RWPE2 (cell line): Measurements from ENCODE around the gene ELAVL1.
"Not testable (repeated sequence)": the region's sequence is repeated elsewhere in the genome, so short reads cannot be mapped to it uniquely, and the experiment has no call there.

ENCODE experiments used
- ATAC-seq: fragments of 200-7000 bp; cut with Tn5 transposase; 3 replicates; pipeline ENCODE4 v1.9.1; 2021; ENCODE audit warnings: low read depth
- DNase-seq: peaks from one replicate; pipeline ENCODE4 v3.0.0-alpha.2; 2020; ENCODE audit warnings: low spot score
- H3K27ac ChIP-seq: fragments of 450-650 bp; 2 replicates; pipeline ENCODE4 v1.5.1; 2017; ENCODE audit warnings: mild to moderate bottlenecking; ENCODE audit not compliant: poor library complexity, severe bottlenecking
- H3K27me3 ChIP-seq: fragments of 250-450 bp; sonication (Bioruptor Pico); 2 replicates; pipeline ENCODE4 v1.5.1; 2021; ENCODE audit warnings: mild to moderate bottlenecking, moderate library complexity; ENCODE audit not compliant: insufficient read depth, poor library complexity, severe bottlenecking
- H3K36me3 ChIP-seq: fragments of 250-450 bp; sonication (Bioruptor Pico); 2 replicates; pipeline ENCODE4 v1.5.1; 2020; ENCODE audit warnings: low read depth, mild to moderate bottlenecking, moderate library complexity
- H3K4me1 ChIP-seq: fragments of 250-450 bp; sonication (Bioruptor Pico); 2 replicates; pipeline ENCODE4 v1.5.1; 2021; ENCODE audit warnings: mild to moderate bottlenecking, moderate library complexity; ENCODE audit not compliant: insufficient read depth, poor library complexity, severe bottlenecking
- H3K4me3 ChIP-seq: fragments of 250-450 bp; sonication (Bioruptor Pico); 2 replicates; pipeline ENCODE4 v1.5.1; 2021; ENCODE audit warnings: mild to moderate bottlenecking, moderate library complexity; ENCODE audit not compliant: severe bottlenecking
- H3K9me3 ChIP-seq: fragments of 250-450 bp; sonication (Bioruptor Pico); 2 replicates; pipeline ENCODE4 v1.5.1; 2021; ENCODE audit warnings: mild to moderate bottlenecking, moderate library complexity; ENCODE audit not compliant: severe bottlenecking
- CTCF ChIP-seq: fragments of 450-650 bp; IDR thresholded peaks from one replicate; pipeline ENCODE4 v1.5.1; 2017; ENCODE audit warnings: mild to moderate bottlenecking, moderate library complexity; ENCODE audit not compliant: poor library complexity, severe bottlenecking

The ELAVL1 gene

DNA sequence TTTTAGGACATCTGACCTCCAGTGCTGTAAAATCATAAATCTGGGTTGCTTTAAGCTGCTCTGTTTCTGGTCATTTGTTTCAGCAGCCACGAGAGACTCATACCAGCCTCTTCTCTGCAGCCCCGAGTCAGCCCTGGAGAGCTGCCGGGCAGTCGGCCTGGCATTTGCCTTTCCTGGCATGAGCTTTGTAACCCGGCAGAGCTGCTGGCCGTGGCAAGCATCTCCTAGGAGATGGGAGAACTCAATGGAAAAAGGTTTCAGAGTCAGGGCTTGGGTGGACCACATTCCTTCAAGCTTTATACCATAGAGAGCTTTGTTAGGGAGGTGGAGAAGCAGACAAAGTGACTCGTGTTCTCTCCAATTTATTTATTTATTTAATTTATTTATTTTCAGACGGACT lies 25.5 kb upstream of the ELAVL1 start:
- no peaks in the 10 kb centered on the region for H3K36me3 ChIP-seq
- H3K4me3 ChIP-seq = no peak overlapping the region
- H3K27ac ChIP-seq = no peak overlapping the region
- ATAC-seq = no peak
- H3K9me3 ChIP-seq = no peaks in the 10 kb centered on the region
- H3K4me1 ChIP-seq = no peaks in the 10 kb centered on the region
- no peak for TF ChIP-seq CTCF
- H3K27me3 ChIP-seq = no peaks in the 10 kb centered on the region
- DNase-seq = no peak

DNA sequence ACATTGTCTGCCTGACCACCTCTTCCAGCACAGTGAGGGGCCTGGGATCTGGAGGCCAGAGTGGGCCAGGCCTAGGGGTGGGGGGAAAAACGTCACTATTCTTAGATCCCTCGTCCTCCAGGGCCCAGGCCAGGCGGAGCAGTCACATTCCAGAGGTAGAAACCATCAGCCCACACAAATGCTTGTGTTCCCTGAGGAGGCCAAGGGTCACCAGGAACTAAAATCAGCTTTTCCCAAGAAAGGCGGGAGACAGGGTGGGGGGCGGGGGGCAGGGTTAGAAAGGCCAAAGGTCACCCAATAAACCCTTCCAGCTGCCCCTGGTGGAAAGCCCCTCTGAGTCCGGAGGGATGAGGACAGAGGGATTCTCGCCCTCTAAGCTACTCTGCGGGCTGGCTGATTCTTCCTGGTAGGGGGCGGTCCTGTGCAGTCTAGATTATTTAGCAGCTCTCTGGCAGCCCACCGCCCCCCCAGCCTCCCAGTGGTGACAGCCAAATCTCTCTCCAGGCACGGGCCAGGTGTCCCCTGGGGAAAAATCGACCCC lies 23.6 kb upstream of the ELAVL1 start:
- Histone ChIP-seq H3K27me3 (no peaks in the 10 kb centered on the region), H3K4me1 (no peaks in the 10 kb centered on the region), H3K9me3 (no peaks in the 10 kb centered on the region), H3K4me3 (no peak overlapping the region), H3K27ac (no peak overlapping the region), H3K36me3 (no peaks in the 10 kb centered on the region)
- DNase-seq = no peak
- no peak for TF ChIP-seq CTCF
- no peak for ATAC-seq

- H3K4me1 ChIP-seq = no peaks in the 10 kb centered on the region
- H3K9me3 ChIP-seq = no peaks in the 10 kb centered on the region
- no peak overlapping the region for H3K4me3 ChIP-seq
- H3K27me3 ChIP-seq = no peaks in the 10 kb centered on the region
- no peak overlapping the region for H3K27ac ChIP-seq
- H3K36me3 ChIP-seq = no peaks in the 10 kb centered on the region
- ATAC-seq = no peak
- TF ChIP-seq CTCF = no peak
- no peak for DNase-seq
Measured at GRCh38 chr19:8025316-8025715, 19.9 kb upstream of the ELAVL1 start.

DNA sequence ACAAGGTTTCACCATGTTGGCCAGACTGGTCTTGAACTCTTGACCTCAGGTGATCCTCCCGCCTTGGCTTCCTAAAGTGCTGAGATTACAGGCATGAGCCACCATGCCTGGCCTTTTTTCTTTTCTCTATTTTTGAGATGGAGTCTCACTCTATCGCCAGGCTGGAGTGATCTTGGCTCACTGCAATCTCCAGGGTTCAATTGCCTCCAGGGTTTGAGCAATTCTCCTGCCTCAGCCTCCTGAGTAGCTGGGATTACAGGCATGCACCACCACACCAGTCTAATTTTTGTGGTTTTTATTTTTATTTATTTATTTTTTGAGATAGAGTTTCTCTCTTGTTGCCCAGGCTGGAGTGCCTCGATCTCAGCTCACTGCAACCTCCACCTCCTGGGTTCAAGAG lies 18.8 kb upstream of the ELAVL1 start:
- not testable (repeated sequence) for H3K36me3 ChIP-seq, H3K9me3 ChIP-seq, ATAC-seq, H3K27me3 ChIP-seq, H3K27ac ChIP-seq, H3K4me3 ChIP-seq, DNase-seq, H3K4me1 ChIP-seq

GRCh38 chr19:8023371-8023770 lies 17.9 kb upstream of the ELAVL1 start:
- Histone ChIP-seq H3K4me3 (no peak overlapping the region), H3K4me1 (no peaks in the 10 kb centered on the region), H3K27ac (no peak overlapping the region), H3K27me3 (no peaks in the 10 kb centered on the region), H3K36me3 (no peaks in the 10 kb centered on the region), H3K9me3 (no peaks in the 10 kb centered on the region)
- ATAC-seq = no peak
- TF ChIP-seq CTCF = no peak
- DNase-seq = no peak
